Measurements from ENCODE around the gene MAPK7.

The MAPK7 gene

DNA sequence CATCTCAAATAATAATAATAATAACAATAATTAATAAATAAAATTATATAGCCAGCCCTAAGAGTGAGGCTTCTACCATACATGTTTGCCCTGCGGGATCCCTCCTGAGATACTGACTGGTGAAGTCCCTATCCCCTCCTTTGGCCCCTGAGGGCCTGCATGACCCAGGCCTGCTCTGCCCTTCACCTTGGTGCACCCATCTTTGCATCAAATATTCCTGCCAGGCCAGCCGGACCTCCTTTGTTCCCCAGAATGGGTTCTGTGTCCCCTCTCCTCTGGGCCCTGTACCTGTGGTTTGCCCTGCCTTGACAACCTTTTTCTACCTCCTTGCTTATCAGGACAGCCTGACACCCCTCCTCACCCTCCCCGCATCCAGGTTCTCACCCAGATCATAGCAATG is 30.8 kb downstream of the MAPK7 start:
- H3K27ac ChIP-seq (ENCODE audit: insufficient read depth, low read length, poor library complexity, severe bottlenecking): no peak overlapping the region
- H3K4me3 ChIP-seq (ENCODE audit: insufficient read depth, low read depth, low read length, poor library complexity, severe bottlenecking): no peak overlapping the region
- DNase-seq: no peak
- no peaks in the 10 kb centered on the region for H3K27me3 ChIP-seq (replicated peaks; ENCODE audit: control insufficient read depth, insufficient read depth, low read length, poor library complexity, severe bottlenecking)
- H3K9me3 ChIP-seq (ENCODE audit: control insufficient read depth, low read length): no peaks in the 10 kb centered on the region
- H3K4me1 ChIP-seq (ENCODE audit: control insufficient read depth, insufficient read depth, low read length, poor library complexity, severe bottlenecking): no peaks in the 10 kb centered on the region
- H3K36me3 ChIP-seq (ENCODE audit: control insufficient read depth, insufficient read depth, low read length): no peaks in the 10 kb centered on the region

DNA sequence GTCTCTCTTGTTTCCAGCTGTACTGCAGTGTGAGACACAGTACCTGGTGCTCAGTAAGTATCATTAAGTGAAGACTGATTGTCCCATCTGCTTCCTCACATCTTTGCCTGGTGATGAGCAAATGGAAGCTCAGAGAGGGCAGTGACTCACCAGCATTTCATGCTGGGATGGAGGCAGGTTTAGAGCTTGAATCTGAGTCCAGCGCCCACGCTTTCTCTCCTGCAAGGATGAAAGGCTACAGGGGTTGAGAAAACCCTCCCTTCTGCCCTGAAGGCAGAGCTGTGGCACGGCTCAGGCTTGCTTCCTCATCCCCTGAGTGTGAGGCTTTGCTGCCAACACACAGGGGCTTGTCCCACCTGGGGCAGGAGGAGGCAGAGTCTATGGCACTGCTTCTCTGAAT is 31.2 kb downstream of the MAPK7 start:
- no peaks in the 10 kb centered on the region for H3K4me1 ChIP-seq (ENCODE audit: control insufficient read depth, insufficient read depth, low read length, poor library complexity, severe bottlenecking)
- no peaks in the 10 kb centered on the region for H3K36me3 ChIP-seq (ENCODE audit: control insufficient read depth, insufficient read depth, low read length)
- no peaks in the 10 kb centered on the region for H3K27me3 ChIP-seq (replicated peaks; ENCODE audit: control insufficient read depth, insufficient read depth, low read length, poor library complexity, severe bottlenecking)
- no peak for DNase-seq
- H3K4me3 ChIP-seq (ENCODE audit: insufficient read depth, low read depth, low read length, poor library complexity, severe bottlenecking): no peak overlapping the region
- no peaks in the 10 kb centered on the region for H3K9me3 ChIP-seq (ENCODE audit: control insufficient read depth, low read length)
- H3K27ac ChIP-seq (ENCODE audit: insufficient read depth, low read length, poor library complexity, severe bottlenecking): no peak overlapping the region

DNA sequence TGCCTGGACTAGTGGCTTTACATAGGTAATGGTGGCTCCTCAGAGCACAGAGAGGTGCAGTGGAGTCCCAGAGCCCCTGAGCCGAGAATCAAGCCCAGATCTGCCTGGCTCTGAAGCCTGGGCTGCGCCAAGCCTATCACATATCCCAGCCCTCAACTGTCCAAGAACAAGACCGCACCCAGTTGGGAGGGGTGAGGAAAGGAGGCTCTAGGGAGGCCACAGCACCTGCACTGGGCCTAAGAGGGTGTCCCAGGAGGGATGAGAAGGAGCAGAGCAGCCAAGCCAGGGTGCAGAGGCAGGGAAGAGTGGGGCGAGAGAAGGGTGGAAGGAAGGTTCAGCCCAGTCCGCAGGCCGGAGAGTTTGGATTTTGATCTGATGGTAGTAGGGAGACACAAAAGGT is 31.8 kb downstream of the MAPK7 start:
- Histone ChIP-seq H3K4me1 (ENCODE audit: control insufficient read depth, insufficient read depth, low read length, poor library complexity, severe bottlenecking) (no peaks in the 10 kb centered on the region), H3K36me3 (ENCODE audit: control insufficient read depth, insufficient read depth, low read length) (no peaks in the 10 kb centered on the region), H3K27ac (ENCODE audit: insufficient read depth, low read length, poor library complexity, severe bottlenecking) (no peak overlapping the region), H3K9me3 (ENCODE audit: control insufficient read depth, low read length) (no peaks in the 10 kb centered on the region), H3K27me3 (replicated peaks; ENCODE audit: control insufficient read depth, insufficient read depth, low read length, poor library complexity, severe bottlenecking) (no peaks in the 10 kb centered on the region), H3K4me3 (ENCODE audit: insufficient read depth, low read depth, low read length, poor library complexity, severe bottlenecking) (no peak overlapping the region)
- DNase-seq: no peak

DNA sequence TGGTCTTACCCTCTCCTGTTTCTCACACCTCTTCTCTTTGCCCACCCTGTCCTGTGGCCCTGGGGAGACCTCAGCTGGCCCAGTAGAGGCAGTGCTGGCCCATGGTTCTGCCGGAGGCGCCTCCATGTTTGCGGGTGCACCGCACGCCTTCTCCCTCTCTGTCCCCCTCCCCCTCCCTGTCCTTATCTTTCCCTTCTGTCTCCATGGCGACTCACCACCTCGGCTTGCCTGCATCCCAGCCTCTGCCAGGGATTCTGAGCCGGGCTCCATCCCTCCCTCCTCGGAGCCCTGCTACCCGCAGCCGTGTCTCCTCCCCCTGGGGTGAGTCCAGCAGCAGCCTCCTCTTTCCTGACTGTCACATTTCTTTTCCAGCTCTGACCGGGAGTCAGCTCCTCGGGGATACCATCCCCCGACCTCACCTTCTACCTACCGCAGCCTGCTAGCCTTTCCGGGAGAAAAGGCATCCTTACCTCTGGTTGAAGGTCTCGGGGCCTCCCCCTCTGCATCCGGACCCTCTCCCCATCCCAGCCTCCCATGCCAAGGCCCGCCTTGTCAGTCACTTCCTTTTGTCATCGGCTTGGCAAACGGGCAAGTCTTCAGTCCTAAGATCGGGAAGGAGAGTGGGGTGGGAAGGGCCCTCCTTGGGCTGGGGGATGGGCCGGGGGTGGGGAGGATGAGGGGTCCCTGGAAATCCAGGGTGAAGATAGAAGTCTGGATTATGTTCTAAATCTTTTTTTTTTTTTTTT is 32.8 kb downstream of the MAPK7 start, which contains the start of gene RNF112:
Gene RNF112 (plus strand): TSS at position 358 of the 746 bp plus-strand sequence. CDS start 177 bp downstream, at position 535.
- Histone ChIP-seq H3K4me3 (ENCODE audit: insufficient read depth, low read depth, low read length, poor library complexity, severe bottlenecking) (no peak within 1 kb of the TSS), H3K27me3 (replicated peaks; ENCODE audit: control insufficient read depth, insufficient read depth, low read length, poor library complexity, severe bottlenecking) (no peaks in the 10 kb centered on the region), H3K27ac (ENCODE audit: insufficient read depth, low read length, poor library complexity, severe bottlenecking) (no peak within 1 kb of the TSS), H3K36me3 (ENCODE audit: control insufficient read depth, insufficient read depth, low read length) (no peaks in the 10 kb centered on the region), H3K4me1 (ENCODE audit: control insufficient read depth, insufficient read depth, low read length, poor library complexity, severe bottlenecking) (no peaks in the 10 kb centered on the region), H3K9me3 (ENCODE audit: control insufficient read depth, low read length) (no peaks in the 10 kb centered on the region)
- DNase-seq: no peak

DNA sequence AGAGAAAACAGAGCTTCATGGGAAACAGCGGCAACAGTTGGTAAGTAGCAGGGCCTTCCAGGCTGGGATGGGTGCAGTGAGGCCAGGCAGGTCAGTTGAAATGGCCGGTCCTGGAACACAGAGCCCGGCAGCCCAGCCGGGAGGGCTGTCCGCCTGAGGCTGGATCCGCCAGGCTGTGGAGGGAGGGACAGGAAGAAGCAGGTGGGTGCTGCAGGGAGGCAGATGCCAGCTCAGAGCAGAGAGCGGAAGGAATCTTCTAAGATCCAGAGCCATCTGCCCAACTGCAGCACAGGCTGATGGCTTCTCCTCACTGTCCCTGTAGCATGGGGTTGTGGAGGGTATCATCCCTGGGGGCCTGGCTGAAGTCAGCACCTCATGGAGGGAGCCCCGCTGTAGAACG is 33.3 kb downstream of the MAPK7 start:
- no peak for DNase-seq
- Histone ChIP-seq H3K27me3 (replicated peaks; ENCODE audit: control insufficient read depth, insufficient read depth, low read length, poor library complexity, severe bottlenecking) (no peaks in the 10 kb centered on the region), H3K36me3 (ENCODE audit: control insufficient read depth, insufficient read depth, low read length) (no peaks in the 10 kb centered on the region), H3K9me3 (ENCODE audit: control insufficient read depth, low read length) (no peaks in the 10 kb centered on the region), H3K27ac (ENCODE audit: insufficient read depth, low read length, poor library complexity, severe bottlenecking) (no peak overlapping the region), H3K4me1 (ENCODE audit: control insufficient read depth, insufficient read depth, low read length, poor library complexity, severe bottlenecking) (no peaks in the 10 kb centered on the region), H3K4me3 (ENCODE audit: insufficient read depth, low read depth, low read length, poor library complexity, severe bottlenecking) (no peak overlapping the region)

DNA sequence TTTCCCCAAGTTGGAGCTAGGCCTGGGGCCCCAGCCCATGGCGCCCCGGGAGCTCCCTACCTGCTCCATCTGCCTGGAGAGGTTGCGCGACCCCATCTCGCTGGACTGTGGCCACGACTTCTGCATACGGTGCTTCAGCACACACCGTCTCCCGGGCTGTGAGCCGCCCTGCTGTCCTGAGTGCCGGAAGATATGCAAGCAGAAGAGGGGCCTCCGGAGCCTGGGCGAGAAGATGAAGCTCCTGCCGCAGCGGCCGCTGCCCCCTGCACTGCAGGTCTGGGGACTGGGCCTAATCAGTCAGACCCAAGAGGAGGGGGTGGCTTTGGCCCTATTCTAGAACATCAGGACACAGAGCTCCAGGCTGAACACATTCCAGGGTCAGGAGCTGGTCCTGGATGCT is 34.2 kb downstream of the MAPK7 start:
- Histone ChIP-seq H3K27me3 (replicated peaks; ENCODE audit: control insufficient read depth, insufficient read depth, low read length, poor library complexity, severe bottlenecking) (no peaks in the 10 kb centered on the region), H3K36me3 (ENCODE audit: control insufficient read depth, insufficient read depth, low read length) (no peaks in the 10 kb centered on the region), H3K4me1 (ENCODE audit: control insufficient read depth, insufficient read depth, low read length, poor library complexity, severe bottlenecking) (no peaks in the 10 kb centered on the region), H3K27ac (ENCODE audit: insufficient read depth, low read length, poor library complexity, severe bottlenecking) (no peak overlapping the region), H3K4me3 (ENCODE audit: insufficient read depth, low read depth, low read length, poor library complexity, severe bottlenecking) (no peak overlapping the region), H3K9me3 (ENCODE audit: control insufficient read depth, low read length) (no peaks in the 10 kb centered on the region)
- no peak for DNase-seq

DNA sequence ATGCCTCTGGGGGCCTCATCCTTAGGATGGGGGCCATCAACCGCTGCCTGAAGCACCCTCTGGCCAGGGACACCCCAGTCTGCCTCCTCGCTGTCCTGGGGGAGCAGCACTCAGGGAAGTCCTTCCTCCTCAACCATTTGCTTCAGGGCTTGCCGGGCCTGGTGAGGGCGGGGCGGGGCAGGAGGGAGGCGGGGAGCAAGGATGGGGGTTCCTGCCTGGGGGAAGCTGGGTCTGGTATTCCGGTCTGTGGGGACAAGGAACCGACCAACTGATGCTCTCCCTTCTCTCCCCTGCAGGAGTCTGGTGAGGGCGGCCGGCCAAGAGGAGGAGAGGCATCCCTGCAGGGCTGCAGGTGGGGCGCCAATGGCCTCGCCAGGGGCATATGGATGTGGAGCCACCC is 34.7 kb downstream of the MAPK7 start:
- H3K4me1 ChIP-seq (ENCODE audit: control insufficient read depth, insufficient read depth, low read length, poor library complexity, severe bottlenecking): no peaks in the 10 kb centered on the region
- no peaks in the 10 kb centered on the region for H3K36me3 ChIP-seq (ENCODE audit: control insufficient read depth, insufficient read depth, low read length)

DNA sequence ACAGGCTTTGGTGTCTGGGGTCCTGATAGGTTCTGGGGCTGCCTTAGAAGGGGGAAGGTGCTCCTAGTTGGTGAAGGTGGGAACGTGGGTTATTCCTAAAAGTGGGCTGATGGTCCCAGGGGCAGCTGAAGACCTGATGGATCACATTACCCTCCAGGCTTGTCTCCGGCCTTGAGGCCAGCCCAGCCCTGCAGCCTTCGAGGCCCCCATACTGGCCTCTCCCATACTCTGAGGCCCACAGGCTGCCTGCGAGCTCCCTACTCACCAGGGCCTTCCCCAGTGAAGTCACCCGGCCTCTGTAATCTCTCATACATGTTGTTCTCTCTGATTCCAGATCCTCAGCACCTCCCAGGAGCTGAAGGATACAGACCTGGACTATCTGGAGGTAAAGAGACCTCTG is 35.5 kb downstream of the MAPK7 start:
- Histone ChIP-seq H3K27ac (ENCODE audit: insufficient read depth, low read length, poor library complexity, severe bottlenecking) (no peak overlapping the region), H3K27me3 (replicated peaks; ENCODE audit: control insufficient read depth, insufficient read depth, low read length, poor library complexity, severe bottlenecking) (no peaks in the 10 kb centered on the region), H3K36me3 (ENCODE audit: control insufficient read depth, insufficient read depth, low read length) (no peaks in the 10 kb centered on the region), H3K9me3 (ENCODE audit: control insufficient read depth, low read length) (no peaks in the 10 kb centered on the region), H3K4me3 (ENCODE audit: insufficient read depth, low read depth, low read length, poor library complexity, severe bottlenecking) (no peak overlapping the region), H3K4me1 (ENCODE audit: control insufficient read depth, insufficient read depth, low read length, poor library complexity, severe bottlenecking) (no peaks in the 10 kb centered on the region)
- DNase-seq: no peak

More for the DNA sequence above, 34.7 kb downstream of the MAPK7 start:
- DNase-seq: no peak
- H3K4me3 ChIP-seq (ENCODE audit: insufficient read depth, low read depth, low read length, poor library complexity, severe bottlenecking): no peak overlapping the region
- H3K27ac ChIP-seq (ENCODE audit: insufficient read depth, low read length, poor library complexity, severe bottlenecking): no peak overlapping the region
- H3K27me3 ChIP-seq (replicated peaks; ENCODE audit: control insufficient read depth, insufficient read depth, low read length, poor library complexity, severe bottlenecking): no peaks in the 10 kb centered on the region
- no peaks in the 10 kb centered on the region for H3K9me3 ChIP-seq (ENCODE audit: control insufficient read depth, low read length)

DNA sequence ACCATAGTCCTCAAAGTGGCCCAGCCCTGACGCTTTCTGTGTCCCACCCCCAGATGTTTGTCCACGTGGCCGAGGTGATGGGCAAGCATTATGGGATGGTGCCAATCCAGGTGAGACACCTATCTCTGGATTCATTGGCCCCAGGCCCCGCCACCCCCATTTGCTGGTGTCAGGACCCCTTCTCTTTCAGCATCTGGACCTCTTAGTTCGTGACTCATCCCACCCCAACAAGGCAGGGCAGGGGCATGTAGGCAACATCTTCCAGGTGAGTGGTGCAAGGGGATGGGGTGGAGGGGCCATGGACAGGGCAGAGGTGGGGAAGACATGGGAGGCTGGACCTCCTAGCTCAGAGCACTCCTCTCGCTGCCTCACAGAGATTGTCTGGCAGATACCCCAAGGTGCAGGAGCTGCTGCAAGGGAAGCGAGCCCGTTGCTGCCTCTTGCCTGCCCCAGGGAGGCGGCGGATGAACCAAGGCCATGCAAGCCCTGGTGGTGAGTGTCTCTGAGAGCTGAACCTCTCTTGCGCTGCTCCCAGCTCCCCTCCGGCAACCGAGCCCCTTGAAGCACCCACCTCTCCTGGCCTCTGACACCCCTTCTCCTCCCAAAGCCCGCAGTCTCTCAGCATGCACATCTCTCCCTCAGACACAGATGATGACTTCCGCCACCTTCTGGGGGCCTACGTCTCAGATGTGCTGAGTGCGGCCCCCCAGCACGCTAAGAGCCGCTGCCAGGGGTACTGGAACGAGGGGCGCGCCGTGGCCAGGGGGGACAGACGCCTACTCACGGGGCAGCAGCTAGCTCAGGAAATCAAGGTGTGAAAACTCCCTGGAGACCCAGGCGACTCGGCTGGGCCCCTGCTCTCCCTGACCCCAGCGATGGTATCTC is 36.3 kb downstream of the MAPK7 start:
- Histone ChIP-seq H3K36me3 (ENCODE audit: control insufficient read depth, insufficient read depth, low read length) (no peaks in the 10 kb centered on the region), H3K4me1 (ENCODE audit: control insufficient read depth, insufficient read depth, low read length, poor library complexity, severe bottlenecking) (no peaks in the 10 kb centered on the region), H3K9me3 (ENCODE audit: control insufficient read depth, low read length) (no peaks in the 10 kb centered on the region), H3K4me3 (ENCODE audit: insufficient read depth, low read depth, low read length, poor library complexity, severe bottlenecking) (no peak overlapping the region), H3K27ac (ENCODE audit: insufficient read depth, low read length, poor library complexity, severe bottlenecking) (no peak overlapping the region), H3K27me3 (replicated peaks; ENCODE audit: control insufficient read depth, insufficient read depth, low read length, poor library complexity, severe bottlenecking) (no peaks in the 10 kb centered on the region)
- no peak for DNase-seq

DNA sequence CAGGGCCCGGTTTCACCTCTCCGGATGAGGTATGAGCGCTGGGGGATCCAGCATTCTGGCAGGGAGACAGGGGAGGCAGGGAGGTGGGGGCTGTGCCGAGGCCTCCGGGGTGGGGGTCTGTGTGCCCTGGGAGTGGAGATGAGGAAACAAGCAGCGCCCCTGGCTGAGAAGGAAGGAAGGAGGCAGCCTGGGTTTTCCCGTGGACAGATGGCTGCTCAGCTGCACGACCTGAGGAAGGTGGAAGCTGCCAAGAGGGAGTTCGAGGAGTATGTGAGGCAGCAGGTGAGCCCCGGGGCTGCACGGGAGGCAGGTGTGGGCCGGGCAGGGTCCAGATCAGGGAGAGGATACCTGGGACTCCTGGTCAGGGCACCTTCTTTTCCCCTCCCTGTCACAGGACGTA is 37.0 kb downstream of the MAPK7 start:
- DNase-seq: no peak
- Histone ChIP-seq H3K27ac (ENCODE audit: insufficient read depth, low read length, poor library complexity, severe bottlenecking) (no peak overlapping the region), H3K36me3 (ENCODE audit: control insufficient read depth, insufficient read depth, low read length) (no peaks in the 10 kb centered on the region), H3K4me3 (ENCODE audit: insufficient read depth, low read depth, low read length, poor library complexity, severe bottlenecking) (no peak overlapping the region), H3K9me3 (ENCODE audit: control insufficient read depth, low read length) (no peaks in the 10 kb centered on the region), H3K27me3 (replicated peaks; ENCODE audit: control insufficient read depth, insufficient read depth, low read length, poor library complexity, severe bottlenecking) (no peaks in the 10 kb centered on the region), H3K4me1 (ENCODE audit: control insufficient read depth, insufficient read depth, low read length, poor library complexity, severe bottlenecking) (no peaks in the 10 kb centered on the region)

All from effector memory CD4-positive, alpha-beta T cell (primary cell).